Stimulated activated CD4-positive, alpha-beta T cell treated with anti-CD3 and anti-CD28 coated beads, Interleukin-4, amount 100 ng/mL, for 1 hour (primary cell): Measurements from ENCODE around the gene HDX.
"Not testable (repeated sequence)": the region's sequence is repeated elsewhere in the genome, so short reads cannot be mapped to it uniquely, and the experiment has no call there.

ENCODE experiments used
- DNase-seq: peaks from one replicate; pipeline ENCODE4 v3.0.0-alpha.2; 2020

The HDX gene, protein sequence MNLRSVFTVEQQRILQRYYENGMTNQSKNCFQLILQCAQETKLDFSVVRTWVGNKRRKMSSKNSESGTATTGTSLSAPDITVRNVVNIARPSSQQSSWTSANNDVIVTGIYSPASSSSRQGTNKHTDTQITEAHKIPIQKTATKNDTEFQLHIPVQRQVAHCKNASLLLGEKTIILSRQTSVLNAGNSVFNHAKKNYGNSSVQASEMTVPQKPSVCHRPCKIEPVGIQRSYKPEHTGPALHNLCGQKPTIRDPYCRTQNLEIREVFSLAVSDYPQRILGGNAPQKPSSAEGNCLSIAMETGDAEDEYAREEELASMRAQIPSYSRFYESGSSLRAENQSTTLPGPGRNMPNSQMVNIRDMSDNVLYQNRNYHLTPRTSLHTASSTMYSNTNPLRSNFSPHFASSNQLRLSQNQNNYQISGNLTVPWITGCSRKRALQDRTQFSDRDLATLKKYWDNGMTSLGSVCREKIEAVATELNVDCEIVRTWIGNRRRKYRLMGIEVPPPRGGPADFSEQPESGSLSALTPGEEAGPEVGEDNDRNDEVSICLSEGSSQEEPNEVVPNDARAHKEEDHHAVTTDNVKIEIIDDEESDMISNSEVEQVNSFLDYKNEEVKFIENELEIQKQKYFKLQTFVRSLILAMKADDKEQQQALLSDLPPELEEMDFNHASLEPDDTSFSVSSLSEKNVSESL

DNA sequence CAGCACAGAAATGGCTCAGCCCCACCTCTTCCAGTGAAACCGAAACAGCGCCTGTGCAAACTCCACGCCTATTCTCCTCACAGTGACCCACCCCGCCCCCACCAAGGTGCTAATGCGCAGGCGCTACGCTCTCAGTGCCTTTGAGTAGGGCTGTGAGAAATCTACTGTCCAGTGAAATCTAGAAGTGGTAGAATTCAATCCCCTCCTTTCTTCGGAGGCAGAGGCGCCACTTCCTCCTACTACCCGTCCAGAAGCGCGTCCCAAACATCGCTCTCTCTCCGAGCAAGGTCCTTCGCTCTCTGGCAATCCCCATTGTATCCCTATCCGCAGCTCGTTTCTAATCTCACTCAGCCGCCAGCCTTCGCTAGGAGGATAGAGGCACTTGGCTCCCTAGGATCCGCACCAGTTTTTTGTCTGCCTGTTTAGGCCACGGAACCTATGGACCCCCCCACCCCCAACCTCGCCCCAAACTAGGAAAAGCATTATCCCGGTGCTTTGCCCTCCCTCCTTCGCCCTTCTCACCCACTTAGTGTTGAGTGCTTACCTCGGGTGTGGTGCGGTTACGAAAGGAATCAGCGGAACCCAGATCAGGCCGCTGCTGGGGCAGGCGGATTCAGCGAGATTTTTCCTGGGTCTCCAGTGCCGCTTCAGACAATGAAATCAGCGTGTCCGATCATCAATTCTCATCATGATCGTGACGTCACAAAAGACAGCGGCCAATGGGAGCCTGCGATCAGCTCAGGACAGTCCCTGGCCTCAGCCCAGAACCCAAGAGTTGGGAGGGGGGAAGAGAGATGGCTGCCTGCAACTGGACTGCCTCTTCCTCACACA, at the start of gene HDX:
Gene HDX (minus strand): TSS at position 656 of the 831 bp plus-strand sequence. CDS start 27,056 bp downstream, outside the sequence.
- DNase-seq, result peak; percentile 54

DNA sequence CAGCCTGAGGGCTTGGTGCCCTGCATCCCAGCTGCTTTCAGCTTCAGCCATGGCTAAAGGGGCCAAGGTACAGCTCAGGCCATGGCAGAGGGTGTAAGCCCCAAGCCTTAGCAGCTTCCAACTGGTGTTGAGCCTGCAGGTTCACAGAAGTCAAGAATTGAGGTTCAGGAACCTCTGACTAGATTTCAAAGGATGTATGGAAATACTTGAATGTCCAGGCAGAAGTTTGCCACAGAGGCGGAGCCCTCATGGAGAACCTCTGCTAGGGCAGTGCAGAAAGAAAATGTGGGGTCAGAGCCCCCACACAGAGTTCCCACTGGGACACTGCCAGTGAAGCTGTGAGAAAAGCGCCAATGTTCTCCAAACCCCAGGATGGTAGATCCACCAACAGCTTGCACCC, 39.1 kb upstream of the HDX start:
- not testable (repeated sequence) for DNase-seq

- not testable (repeated sequence) for DNase-seq
Observed at GRCh38 chrX:84537627-84538026, 35.4 kb upstream of the HDX start.

- DNase-seq, result no peak
Observed at GRCh38 chrX:84488426-84488825, 13.8 kb downstream of the HDX start.

DNA sequence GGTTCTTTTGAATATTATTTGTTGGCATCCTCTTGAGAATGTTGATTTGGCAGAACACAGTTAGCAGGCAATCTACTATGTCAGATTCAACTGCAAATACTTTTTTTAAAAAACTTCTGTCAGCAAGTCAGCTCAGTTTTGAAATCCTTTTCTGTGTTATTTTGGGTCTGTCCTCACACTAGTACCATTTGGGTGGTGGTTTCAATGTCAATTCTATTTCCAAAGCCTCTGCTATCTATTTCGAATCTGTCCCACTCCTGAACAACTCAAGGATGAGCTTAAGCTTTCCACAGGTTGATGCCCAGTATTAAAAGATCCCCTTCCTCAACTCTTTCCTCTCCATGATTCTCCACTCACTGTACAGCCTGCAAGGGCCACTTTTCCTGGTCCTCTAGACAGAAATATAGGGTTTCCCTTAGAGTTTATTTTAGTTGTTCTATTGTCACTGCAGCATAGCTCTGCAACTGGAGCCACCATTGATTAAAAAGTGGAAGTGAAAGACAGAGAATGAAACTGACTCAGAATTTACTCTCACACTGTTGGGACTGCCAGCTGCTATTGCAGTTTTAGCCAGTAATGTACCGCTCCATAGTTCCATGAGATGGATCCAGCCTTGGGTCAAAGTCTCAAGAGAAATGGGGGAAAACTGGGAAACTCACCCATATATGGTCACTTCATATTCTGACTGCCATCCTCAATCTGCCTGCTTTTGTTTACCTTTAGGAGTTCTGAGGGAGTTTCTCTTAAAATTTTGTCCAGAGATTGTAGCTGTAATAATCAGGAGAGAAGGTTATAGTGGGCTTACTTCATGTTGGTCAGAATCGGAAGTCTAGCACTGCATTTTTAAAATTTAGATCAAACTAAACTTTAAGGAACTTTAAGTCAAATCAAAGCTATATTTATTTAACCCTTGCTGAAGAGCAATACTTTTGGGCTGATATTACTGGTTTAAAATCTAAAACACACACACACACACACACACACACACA, 14.6 kb downstream of the HDX start:
- DNase-seq, result no peak

- no peak for DNase-seq
Observed at GRCh38 chrX:84479086-84479485, 23.2 kb downstream of the HDX start.

DNA sequence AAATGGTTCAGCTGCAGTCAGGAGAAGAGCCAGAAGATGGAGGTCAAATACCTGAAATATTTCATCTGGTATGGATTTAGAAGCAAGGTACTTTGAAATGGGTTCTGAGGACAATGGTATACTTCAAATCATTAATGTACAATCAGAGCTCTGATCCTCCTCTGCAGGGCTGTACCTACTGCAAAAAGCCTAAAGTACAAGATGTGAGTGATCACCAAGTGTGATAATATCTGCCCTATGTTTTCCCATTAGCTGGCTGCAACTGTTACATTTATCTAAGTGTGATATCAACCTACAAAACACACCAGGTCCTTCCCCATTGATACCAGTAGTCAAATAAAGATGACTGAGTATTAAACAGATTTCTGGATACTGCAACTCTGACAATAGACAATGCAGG, 25.1 kb downstream of the HDX start:
- no peak for DNase-seq

GRCh38 chrX:84475596-84475995, 26.7 kb downstream of the HDX start:
- DNase-seq, result no peak

- no peak for DNase-seq
Observed at GRCh38 chrX:84475101-84475500, 27.2 kb downstream of the HDX start.

- no peak for DNase-seq
Observed at GRCh38 chrX:84469226-84469625, 33.0 kb downstream of the HDX start.

- no peak for DNase-seq
Observed at GRCh38 chrX:84467898-84468297, 34.4 kb downstream of the HDX start.

GRCh38 chrX:84453351-84454246, 48.7 kb downstream of the HDX start:
- no peak for DNase-seq

DNA sequence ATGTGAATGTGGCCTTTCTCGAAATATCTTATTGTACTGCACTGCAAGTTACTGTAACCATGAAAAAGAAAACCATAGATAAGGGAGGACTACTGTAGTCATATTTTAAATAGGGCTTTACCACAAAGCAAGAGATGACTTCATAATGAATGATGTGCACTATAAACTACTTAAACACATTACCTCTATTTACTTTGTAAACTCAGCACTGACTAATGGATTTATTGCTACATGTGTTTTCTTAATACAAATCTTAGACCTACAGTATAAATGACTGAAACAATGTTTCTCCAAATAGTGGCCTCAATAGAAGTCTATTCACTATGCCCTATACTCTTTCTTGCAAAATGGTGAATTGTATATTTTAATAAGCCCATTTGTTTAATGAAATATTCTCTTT, 61.1 kb downstream of the HDX start:
- DNase-seq, result no peak

- no peak for DNase-seq
Observed at GRCh38 chrX:84415140-84415539, 87.1 kb downstream of the HDX start.

DNA sequence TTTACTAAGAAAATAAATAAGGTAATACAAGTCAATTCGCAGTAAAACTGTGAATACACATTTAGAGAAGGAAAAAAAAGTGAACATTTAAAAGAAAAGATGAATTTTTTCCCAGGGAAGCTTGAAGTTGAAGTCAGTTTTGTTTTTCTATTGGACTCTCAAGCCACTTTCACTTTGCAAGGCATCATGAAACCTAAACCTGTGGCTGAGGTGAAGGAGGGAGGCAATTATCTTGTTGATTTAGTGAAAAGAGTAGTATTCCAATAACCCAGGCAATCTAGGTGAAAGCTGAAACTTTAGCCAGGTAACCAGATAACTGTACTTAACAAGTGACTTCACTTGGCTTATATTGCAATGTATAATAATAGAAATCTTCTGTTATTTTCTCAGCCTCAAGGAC, 138.6 kb downstream of the HDX start:
- DNase-seq, result no peak

DNA sequence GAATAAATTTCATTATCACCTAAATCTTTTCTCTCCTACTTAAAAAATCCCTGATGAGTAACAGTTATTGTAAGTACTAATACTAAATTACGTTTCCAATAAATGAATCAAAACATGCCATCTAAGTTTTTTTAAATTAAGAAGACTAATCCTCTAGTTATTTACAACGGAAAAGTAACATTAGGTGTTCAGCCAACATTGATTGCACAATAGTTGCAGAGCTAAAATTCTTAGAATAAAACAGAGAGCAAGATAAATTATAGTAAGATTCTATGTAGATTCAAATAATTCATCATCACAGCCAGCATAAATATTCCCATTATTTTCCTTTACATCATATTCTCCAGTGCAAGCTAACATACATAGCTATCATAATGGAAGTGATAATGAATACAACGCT, 139.2 kb downstream of the HDX start:
- DNase-seq, result no peak

GRCh38 chrX:84362184-84362838, 139.9 kb downstream of the HDX start:
- DNase-seq, result no peak

- DNase-seq, result no peak
Observed at GRCh38 chrX:84358271-84358670, 144.0 kb downstream of the HDX start.

- DNase-seq, result no peak
Observed at GRCh38 chrX:84357296-84357695, 145.0 kb downstream of the HDX start.

GRCh38 chrX:84340968-84341367, 161.3 kb downstream of the HDX start:
- no peak for DNase-seq
